ENCODE data around the gene CACNB1. TPM values are rescaled to one million over a fixed set of nuclear protein-coding genes. Genes with fewer than 3 reads are reported as not detected.
A peak's percentile ranks its signal among the peaks of the same experiment; 100 is the strongest.

The CACNB1 gene
- total and polyA plus RNA-seq, 2 of the 13 experiments (the other 11 are each of a cell fraction or from before 2014, with no cell fraction given), result 0.75 to 1.5 TPM

- peak; percentile 63; the same call in 1 of the 2 replicates for TF ChIP-seq ZNF280D (CRISPR knock-in tag; IDR thresholded peaks at IDR 0.05)
- TF ChIP-seq RBFOX2 (IDR thresholded peaks at IDR 0.05; ENCODE audit: low read depth, low read length), result peak; percentile 98
- no peak for TF ChIP-seq HMG20A (CRISPR knock-in tag; IDR thresholded peaks at IDR 0.05; ENCODE audit: borderline replicate concordance)
- peak; percentile 76; the same call in 1 of the 2 replicates for TF ChIP-seq KAT8 (CRISPR knock-in tag; IDR thresholded peaks at IDR 0.05)
- no peak for TF ChIP-seq RFX5 (IDR thresholded peaks at IDR 0.05; ENCODE audit: low read depth, low read length)
- no peak for TF ChIP-seq SRSF9 (IDR thresholded peaks at IDR 0.05; ENCODE audit: borderline replicate concordance, insufficient read depth, low read depth, low read length, poor library complexity, severe bottlenecking)
- TF ChIP-seq ZNF703 (CRISPR knock-in tag; IDR thresholded peaks at IDR 0.05; ENCODE audit: borderline replicate concordance), result peak; percentile 79; the same call in 1 of the 2 replicates
- TF ChIP-seq PPARG (CRISPR knock-in tag; conservative IDR thresholded peaks at IDR 0.05), result no peak
- peak; percentile 70; the same call in 1 of the 2 replicates for TF ChIP-seq ZNF619 (CRISPR knock-in tag; IDR thresholded peaks at IDR 0.05)
- TF ChIP-seq, protein P1, sequence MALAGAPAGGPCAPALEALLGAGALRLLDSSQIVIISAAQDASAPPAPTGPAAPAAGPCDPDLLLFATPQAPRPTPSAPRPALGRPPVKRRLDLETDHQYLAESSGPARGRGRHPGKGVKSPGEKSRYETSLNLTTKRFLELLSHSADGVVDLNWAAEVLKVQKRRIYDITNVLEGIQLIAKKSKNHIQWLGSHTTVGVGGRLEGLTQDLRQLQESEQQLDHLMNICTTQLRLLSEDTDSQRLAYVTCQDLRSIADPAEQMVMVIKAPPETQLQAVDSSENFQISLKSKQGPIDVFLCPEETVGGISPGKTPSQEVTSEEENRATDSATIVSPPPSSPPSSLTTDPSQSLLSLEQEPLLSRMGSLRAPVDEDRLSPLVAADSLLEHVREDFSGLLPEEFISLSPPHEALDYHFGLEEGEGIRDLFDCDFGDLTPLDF (CRISPR knock-in tag; IDR thresholded peaks at IDR 0.05), result 0 out of 2 replicates have a peak, but pooled peaks have one; percentile 31
- peak; percentile 92; the same call in 1 of the 2 replicates for TF ChIP-seq NFKB2 (CRISPR knock-in tag; IDR thresholded peaks at IDR 0.05; ENCODE audit: borderline replicate concordance)
- TF ChIP-seq ZNF674 (CRISPR knock-in tag; IDR thresholded peaks at IDR 0.05; ENCODE audit: low read depth), result peak; percentile 88
- peak; percentile 99 for TF ChIP-seq PRDM10 (CRISPR knock-in tag; IDR thresholded peaks at IDR 0.05; ENCODE audit: low read depth)
- TF ChIP-seq SAP130 (CRISPR knock-in tag; IDR thresholded peaks at IDR 0.05; ENCODE audit: low read depth), result peak; percentile 76; the same call in 1 of the 2 replicates
- TF ChIP-seq, protein P2, sequence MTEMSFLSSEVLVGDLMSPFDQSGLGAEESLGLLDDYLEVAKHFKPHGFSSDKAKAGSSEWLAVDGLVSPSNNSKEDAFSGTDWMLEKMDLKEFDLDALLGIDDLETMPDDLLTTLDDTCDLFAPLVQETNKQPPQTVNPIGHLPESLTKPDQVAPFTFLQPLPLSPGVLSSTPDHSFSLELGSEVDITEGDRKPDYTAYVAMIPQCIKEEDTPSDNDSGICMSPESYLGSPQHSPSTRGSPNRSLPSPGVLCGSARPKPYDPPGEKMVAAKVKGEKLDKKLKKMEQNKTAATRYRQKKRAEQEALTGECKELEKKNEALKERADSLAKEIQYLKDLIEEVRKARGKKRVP (CRISPR knock-in tag; IDR thresholded peaks at IDR 0.05), result no peak
- TF ChIP-seq, protein P3, sequence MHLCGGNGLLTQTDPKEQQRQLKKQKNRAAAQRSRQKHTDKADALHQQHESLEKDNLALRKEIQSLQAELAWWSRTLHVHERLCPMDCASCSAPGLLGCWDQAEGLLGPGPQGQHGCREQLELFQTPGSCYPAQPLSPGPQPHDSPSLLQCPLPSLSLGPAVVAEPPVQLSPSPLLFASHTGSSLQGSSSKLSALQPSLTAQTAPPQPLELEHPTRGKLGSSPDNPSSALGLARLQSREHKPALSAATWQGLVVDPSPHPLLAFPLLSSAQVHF (CRISPR knock-in tag; IDR thresholded peaks at IDR 0.05), result no peak
- no peak for TF ChIP-seq ADNP (CRISPR knock-in tag; IDR thresholded peaks at IDR 0.05)
Observed at GRCh38 chr17:39200070-39200879, 2.8 kb upstream of the CACNB1 start, which contains the start of gene RPL19 (continued).
